IMR-90 (cell line): ENCODE measurements around the gene RARRES2. TPM values are rescaled to one million over a fixed set of nuclear protein-coding genes. Genes with fewer than 3 reads are reported as not detected.

Experiments used
- ATAC-seq: fragments of 200-7000 bp; cut with Tn5 transposase; 2 replicates; pipeline ENCODE4 v1.9.1; 2020; ENCODE audit warnings: low read depth, mild to moderate bottlenecking, moderate library complexity
- BruUV-seq: library from RNA; stranded (reverse); fragments of 400-500 nt; replicated peaks from 2 replicates; lab custom pipeline; 2021; lab: Mats Ljungman, UMichigan
- CTCF ChIA-PET: fragments of 300-600 bp; formaldehyde crosslinking; extraction: SDS; loops from one replicate; lab custom pipeline; 2021; ENCODE audit warnings: antibody characterized with exemption; lab: Yijun Ruan, JAX
- POLR2A ChIA-PET: fragments of 300-600 bp; sonication (Branson Sonifier 250); formaldehyde crosslinking; loops from one replicate; lab custom pipeline; 2022; ENCODE audit warnings: antibody characterized with exemption; ENCODE audit not compliant: unreplicated experiment; lab: Charles Lee
- DNase-seq: peaks from one replicate; pipeline ENCODE4 v3.0.0; 2013
- H2AFZ ChIP-seq: replicated peaks from 2 replicates; pipeline ENCODE3; 2013; ENCODE audit warnings: low read length, mild to moderate bottlenecking; ENCODE audit not compliant: poor library complexity
- H2AK5ac ChIP-seq: 2 replicates; pipeline ENCODE4 v1.6.1; 2013; ENCODE audit warnings: low read depth, low read length, inconsistent platforms
- H2AK9ac ChIP-seq: replicated peaks from 2 replicates; pipeline ENCODE3; 2013; ENCODE audit warnings: mild to moderate bottlenecking, low read depth, low read length, moderate library complexity; ENCODE audit not compliant: poor library complexity
- H2BK120ac ChIP-seq: 2 replicates; pipeline ENCODE4 v1.6.1; 2013; ENCODE audit warnings: low read depth, low read length, inconsistent platforms
- H2BK15ac ChIP-seq: 3 replicates; pipeline ENCODE4 v1.6.1; 2013; ENCODE audit warnings: low read depth, low read length, inconsistent platforms
- H2BK20ac ChIP-seq: 2 replicates; pipeline ENCODE4 v1.6.1; 2013; ENCODE audit warnings: low read depth, mild to moderate bottlenecking, inconsistent platforms, low read length, moderate library complexity
- H2BK5ac ChIP-seq: 2 replicates; pipeline ENCODE4 v1.6.1; 2013; ENCODE audit warnings: mild to moderate bottlenecking, low read depth, low read length, inconsistent platforms; ENCODE audit not compliant: poor library complexity, severe bottlenecking
- H3K14ac ChIP-seq: replicated peaks from 2 replicates; pipeline ENCODE4 v1.6.1; 2013; ENCODE audit warnings: low read depth, low read length, inconsistent platforms
- H3K18ac ChIP-seq: 2 replicates; pipeline ENCODE4 v1.6.1; 2013; ENCODE audit warnings: low read depth, low read length, control low read depth
- H3K23ac ChIP-seq: 2 replicates; pipeline ENCODE4 v1.6.1; 2013; ENCODE audit warnings: low read depth, low read length, inconsistent platforms
- H3K27ac ChIP-seq: 2 replicates; pipeline ENCODE4 v1.5.1; 2013; ENCODE audit warnings: mild to moderate bottlenecking, control low read depth, low read length; ENCODE audit not compliant: insufficient read depth
- H3K27me3 ChIP-seq: 2 replicates; pipeline ENCODE4 v1.6.1; 2013; ENCODE audit warnings: low read length; ENCODE audit not compliant: control insufficient read depth, insufficient read depth
- H3K36me3 ChIP-seq: 2 replicates; pipeline ENCODE4 v1.6.1; 2013; ENCODE audit warnings: low read length, mixed read lengths; ENCODE audit not compliant: control insufficient read depth, insufficient read depth
- H3K4ac ChIP-seq: 2 replicates; pipeline ENCODE4 v1.6.1; 2013; ENCODE audit warnings: low read depth, low read length, inconsistent platforms
- H3K4me1 ChIP-seq: 2 replicates; pipeline ENCODE4 v1.6.1; 2013; ENCODE audit warnings: low read length, mixed read lengths; ENCODE audit not compliant: control insufficient read depth, insufficient read depth
- H3K4me2 ChIP-seq: 2 replicates; pipeline ENCODE4 v1.6.1; 2013; ENCODE audit warnings: low read depth, mild to moderate bottlenecking, control low read depth, low read length, moderate library complexity
- H3K4me3 ChIP-seq: 2 replicates; pipeline ENCODE4 v1.5.1; 2013; ENCODE audit warnings: low read depth, mild to moderate bottlenecking, control low read depth, low read length, moderate library complexity; ENCODE audit not compliant: insufficient read depth
- H3K56ac ChIP-seq: 2 replicates; pipeline ENCODE4 v1.6.1; 2013; ENCODE audit warnings: low read length, inconsistent platforms; ENCODE audit not compliant: insufficient read depth; ENCODE audit errors: extremely low read depth
- H3K79me1 ChIP-seq, 2 experiments: 2 replicates each; pipeline ENCODE4 v1.6.1; 2013; ENCODE audit warnings: low read length in 2 of 2, inconsistent platforms in 1 of 2, low read depth in 1 of 2
- H3K9ac ChIP-seq: 2 replicates; pipeline ENCODE4 v1.6.1; 2013; ENCODE audit warnings: low read depth, low read length, control low read depth
- H3K9me1 ChIP-seq: 2 replicates; pipeline ENCODE4 v1.6.1; 2013; ENCODE audit warnings: low read length, inconsistent platforms; ENCODE audit not compliant: insufficient read depth
- H3K9me3 ChIP-seq: 2 replicates; pipeline ENCODE4 v1.6.1; 2013; ENCODE audit warnings: low read length; ENCODE audit not compliant: control insufficient read depth, insufficient read depth
- H4K20me1 ChIP-seq: 2 replicates; pipeline ENCODE4 v1.6.1; 2013; ENCODE audit warnings: low read length, inconsistent platforms; ENCODE audit not compliant: insufficient read depth
- H4K5ac ChIP-seq: 2 replicates; pipeline ENCODE4 v1.6.1; 2013; ENCODE audit warnings: mild to moderate bottlenecking, low read depth, low read length, control low read depth
- H4K8ac ChIP-seq, 2 experiments: 2 replicates each; pipeline ENCODE4 v1.6.1; 2013; ENCODE audit warnings: low read depth in 2 of 2, low read length in 2 of 2, control low read depth in 1 of 2, inconsistent platforms in 1 of 2
- H4K91ac ChIP-seq: 2 replicates; pipeline ENCODE4 v1.6.1; 2013; ENCODE audit warnings: low read depth, low read length, inconsistent platforms; ENCODE audit not compliant: insufficient read depth
- BHLHE40 ChIP-seq: fragments of 150-350 bp; IDR thresholded peaks from 2 replicates; pipeline ENCODE4 v1.6.1; 2016; ENCODE audit warnings: mild to moderate bottlenecking, low read depth, low read length
- MAFK ChIP-seq: IDR thresholded peaks from 2 replicates; pipeline ENCODE4 v1.6.1; 2012; ENCODE audit warnings: low read depth, low read length, improper control_type of control experiment
- MXI1 ChIP-seq: IDR thresholded peaks from 2 replicates; pipeline ENCODE4 v1.6.1; 2012; ENCODE audit warnings: low read depth, mild to moderate bottlenecking, low read length, moderate library complexity, borderline replicate concordance
- NFE2L2 ChIP-seq: fragments of 150-350 bp; IDR thresholded peaks from 2 replicates; pipeline ENCODE4 v1.6.1; 2016; ENCODE audit warnings: low read depth, mild to moderate bottlenecking, low read length
- POLR2A ChIP-seq: IDR thresholded peaks from 2 replicates; pipeline ENCODE4 v1.6.1; 2012; ENCODE audit warnings: mild to moderate bottlenecking, low read depth, low read length
- RAD21 ChIP-seq: IDR thresholded peaks from 2 replicates; pipeline ENCODE4 v1.6.1; 2012; ENCODE audit warnings: low read length, improper control_type of control experiment
- SMC3 ChIP-seq: fragments of 150-350 bp; IDR thresholded peaks from 2 replicates; pipeline ENCODE4 v1.6.1; 2016; ENCODE audit warnings: low read depth, mild to moderate bottlenecking, antibody characterized with exemption, low read length, moderate library complexity
- WGBS, 2 experiments: methylation state at CpG; one replicate each; pipeline versions ENCODE4 v1.1.5 to v1.1.7; 2013; ENCODE audit warnings: missing lambda C conversion rate in 2 of 2; ENCODE audit not compliant: insufficient read length in 1 of 2; ENCODE audit errors: extremely low coverage in 2 of 2; 5-methylcytosine and 5-hydroxymethylcytosine counted together
- dilution Hi-C: fragments of 300-500 bp; cut with HindIII; formaldehyde crosslinking; loops from one replicate; pipeline ENCODE4 v1.14.3; 2018; ENCODE audit warnings: low sequenced_read_pairs; ENCODE audit not compliant: unreplicated experiment
- in situ Hi-C: fragments of 300-500 bp; cut with MboI; formaldehyde crosslinking; loops from 3 replicates; pipeline ENCODE4 v1.14.3; 2019; ENCODE audit warnings: low sequenced_read_pairs, inconsistent platforms, mixed read lengths
- intact Hi-C: fragments of 100-400 bp; cut with micrococcal nuclease; formaldehyde crosslinking; loops from 2 replicates; pipeline ENCODE4 v1.10.0; 2022
- polyA plus RNA-seq, 3 experiments: library from polyadenylated mRNA; depleted of rRNA; stranded (reverse); fragments of >200 nt; gene quantifications; 2 replicates each; pipeline ENCODE4 v1.2.3, GENCODE V29; 2012; ENCODE audit warnings: low replicate concordance in 1 of 3
- total RNA-seq: library from RNA; depleted of rRNA; stranded (reverse); fragments of >200 nt; gene quantifications from 2 replicates; pipeline ENCODE4 v1.2.3, GENCODE V29; 2012
- TF ChIP-seq, protein P1 (sequence below): fragments of 150-350 bp; IDR thresholded peaks from 2 replicates; pipeline ENCODE4 v1.6.1; 2016; ENCODE audit warnings: low read depth, mild to moderate bottlenecking, low read length, moderate library complexity, borderline replicate concordance

Gene RARRES2
- total and polyA plus RNA-seq, 2 of the 4 experiments (the other 2 are of a cell fraction) = 1.6 TPM; not detected in 1

DNA sequence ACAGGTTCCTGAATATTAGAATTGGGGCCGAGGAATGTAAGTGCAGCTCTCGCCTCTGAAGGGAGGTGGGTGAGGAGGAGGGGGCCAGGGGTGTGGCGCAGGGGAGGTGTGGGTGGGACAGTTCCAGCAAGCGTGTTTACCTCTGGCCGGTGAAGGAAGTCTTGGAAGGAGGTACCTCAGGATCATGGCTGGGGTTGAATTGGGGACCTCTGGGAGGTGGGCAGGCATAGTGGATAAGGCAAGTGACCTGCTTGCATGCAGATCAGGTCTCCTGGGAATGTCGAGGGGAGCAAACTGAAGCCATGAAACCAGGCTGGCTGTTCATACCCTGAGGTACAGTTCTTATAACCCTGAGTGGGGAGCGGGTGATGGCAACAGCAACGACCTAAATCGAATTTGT is 39.7 kb upstream of the RARRES2 start:
- Histone ChIP-seq H2AFZ (no peak overlapping the region), H2AK9ac (no peak overlapping the region), H2AK5ac (no peak overlapping the region), H3K27me3 (no peaks in the 10 kb centered on the region), H3K4me1 (peaks cover 10% of the 10 kb centered on the region), H3K27ac (no peak overlapping the region), H2BK5ac (no peak overlapping the region), H3K4me2 (no peak overlapping the region), H3K23ac (no peak overlapping the region), H4K8ac (peak overlapping the region in 1 of 2 experiments; percentile 5; a peak in 1 of 4 replicates), H3K9me3 (no peaks in the 10 kb centered on the region), H4K20me1 (peaks cover 7% of the 10 kb centered on the region; the same call in 1 of the 2 replicates), H2BK15ac (no peak overlapping the region), H3K4ac (no peak overlapping the region), H2BK120ac (no peak overlapping the region), H3K18ac (no peak overlapping the region), H3K36me3 (peaks cover 2% of the 10 kb centered on the region; the same call in 1 of the 2 replicates), H3K14ac (no peak overlapping the region), H3K56ac (no peak overlapping the region), H3K9ac (no peak overlapping the region), H3K9me1 (peaks cover 16% of the 10 kb centered on the region; the same call in 1 of the 2 replicates), H3K4me3 (no peak overlapping the region), H4K5ac (no peak overlapping the region), H4K91ac (no peak overlapping the region), H2BK20ac (no peak overlapping the region), H3K79me1 (peaks cover 21 to 50% of the 10 kb centered on the region in 2 experiments)
- ATAC-seq (no peak), DNase-seq (no peak)
- dilution Hi-C loops = no loop called here
- TF ChIP-seq RAD21 (no peak), POLR2A (no peak), MAFK (no peak), BHLHE40 (no peak), MXI1 (no peak), SMC3 (no peak), NFE2L2 (no peak)
- TF ChIP-seq, protein P1, sequence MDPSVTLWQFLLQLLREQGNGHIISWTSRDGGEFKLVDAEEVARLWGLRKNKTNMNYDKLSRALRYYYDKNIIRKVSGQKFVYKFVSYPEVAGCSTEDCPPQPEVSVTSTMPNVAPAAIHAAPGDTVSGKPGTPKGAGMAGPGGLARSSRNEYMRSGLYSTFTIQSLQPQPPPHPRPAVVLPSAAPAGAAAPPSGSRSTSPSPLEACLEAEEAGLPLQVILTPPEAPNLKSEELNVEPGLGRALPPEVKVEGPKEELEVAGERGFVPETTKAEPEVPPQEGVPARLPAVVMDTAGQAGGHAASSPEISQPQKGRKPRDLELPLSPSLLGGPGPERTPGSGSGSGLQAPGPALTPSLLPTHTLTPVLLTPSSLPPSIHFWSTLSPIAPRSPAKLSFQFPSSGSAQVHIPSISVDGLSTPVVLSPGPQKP = no peak
- intact Hi-C loops = no loop called here
- ChIA-PET CTCF (no interaction called here), POLR2A (no interaction called here)
- no TSS peak for BruUV-seq
- in situ Hi-C loops = no loop called here
- 89% methylated on average over 2 of the region's 9 CpGs; no CpG with 5 or more reads in 1 of the 2 experiments for WGBS, 2 experiments
